PC-9 (cell line): ENCODE measurements around the gene OR1D5. TPM values are rescaled to one million over a fixed set of nuclear protein-coding genes. Genes with fewer than 3 reads are reported as not detected.

ENCODE experiments used
- BruUV-seq: library from RNA; stranded (reverse); fragments of 400-500 nt; replicated peaks from 2 replicates; lab custom pipeline; 2021; lab: Mats Ljungman, UMichigan
- CTCF ChIA-PET: fragments of 300-600 bp; sonication (Branson Sonifier 250); formaldehyde crosslinking; loops from one replicate; lab custom pipeline; 2022; ENCODE audit warnings: antibody characterized with exemption; lab: Charles Lee
- POLR2A ChIA-PET: fragments of 300-600 bp; sonication (Branson Sonifier 250); formaldehyde crosslinking; loops from one replicate; lab custom pipeline; 2022; ENCODE audit warnings: antibody characterized with exemption; ENCODE audit not compliant: unreplicated experiment; lab: Charles Lee
- DNase-seq, 2 experiments: peaks; one replicate each; pipeline versions ENCODE4 v3.0.0 to v3.0.0-alpha.2; 2015 to 2022; ENCODE audit warnings: mixed read lengths in 1 of 2
- H2AFZ ChIP-seq: fragments of 200-600 bp; sonication (generic); 2 replicates; pipeline ENCODE4 v1.8.1; 2017; ENCODE audit warnings: antibody characterized with exemption
- H3F3A ChIP-seq: fragments of 200-600 bp; sonication (generic); 2 replicates; pipeline ENCODE4 v1.8.1; 2017; ENCODE audit warnings: antibody characterized with exemption, mild to moderate bottlenecking, low read depth; ENCODE audit not compliant: insufficient read depth
- H3K27ac ChIP-seq: fragments of 200-600 bp; sonication (generic); 2 replicates; pipeline ENCODE4 v1.6.1; 2016; ENCODE audit warnings: mixed run types
- H3K27me3 ChIP-seq: fragments of 200-600 bp; sonication (generic); 2 replicates; pipeline ENCODE4 v1.6.1; 2016; ENCODE audit warnings: low read depth, mixed run types; ENCODE audit not compliant: insufficient read depth
- H3K36me3 ChIP-seq: fragments of 200-600 bp; sonication (generic); 2 replicates; pipeline ENCODE4 v1.6.1; 2016; ENCODE audit warnings: low read depth, mixed run types
- H3K4me1 ChIP-seq: fragments of 200-600 bp; sonication (generic); replicated peaks from 2 replicates; pipeline ENCODE4 v1.6.1; 2016; ENCODE audit warnings: mixed run types; ENCODE audit not compliant: insufficient read depth
- H3K4me2 ChIP-seq: fragments of 200-600 bp; sonication (generic); 2 replicates; pipeline ENCODE4 v1.6.1; 2017; ENCODE audit warnings: mixed run types
- H3K4me3 ChIP-seq: fragments of 200-600 bp; sonication (generic); 2 replicates; pipeline ENCODE4 v1.6.1; 2016; ENCODE audit warnings: mixed run types
- H3K79me2 ChIP-seq: fragments of 200-600 bp; sonication (generic); 2 replicates; pipeline ENCODE4 v1.6.1; 2017; ENCODE audit warnings: low read depth, mixed run types
- H3K9me2 ChIP-seq: fragments of 200-600 bp; sonication (generic); 2 replicates; pipeline ENCODE4 v1.8.1; 2017; ENCODE audit warnings: mild to moderate bottlenecking; ENCODE audit not compliant: insufficient read depth
- H3K9me3 ChIP-seq: fragments of 200-600 bp; sonication (generic); 2 replicates; pipeline ENCODE4 v1.8.1; 2016; ENCODE audit warnings: low read depth; ENCODE audit not compliant: insufficient read depth
- H4K20me1 ChIP-seq: fragments of 200-600 bp; sonication (generic); 2 replicates; pipeline ENCODE4 v1.8.1; 2017; ENCODE audit not compliant: insufficient read depth
- CTCF ChIP-seq: fragments of 200-600 bp; sonication (generic); conservative IDR thresholded peaks from 2 replicates; pipeline ENCODE4 v1.6.1; 2017; ENCODE audit warnings: mixed run types, antibody characterized with exemption, mild to moderate bottlenecking, moderate library complexity
- EZH2 ChIP-seq: fragments of 200-600 bp; sonication (generic); IDR thresholded peaks from 2 replicates; pipeline ENCODE4 v1.8.0; 2017; ENCODE audit warnings: antibody characterized with exemption, low read depth
- intact Hi-C: fragments of 100-400 bp; cut with micrococcal nuclease; formaldehyde crosslinking; loops from one replicate; pipeline ENCODE4 v1.10.0; 2022; ENCODE audit not compliant: unreplicated experiment
- total RNA-seq: library from RNA; stranded (reverse); gene quantifications from 2 replicates; pipeline ENCODE4 v1.2.3, GENCODE V29; 2021

Gene OR1D5
- total RNA-seq, 1 experiment from 2014 or later: not detected

DNA sequence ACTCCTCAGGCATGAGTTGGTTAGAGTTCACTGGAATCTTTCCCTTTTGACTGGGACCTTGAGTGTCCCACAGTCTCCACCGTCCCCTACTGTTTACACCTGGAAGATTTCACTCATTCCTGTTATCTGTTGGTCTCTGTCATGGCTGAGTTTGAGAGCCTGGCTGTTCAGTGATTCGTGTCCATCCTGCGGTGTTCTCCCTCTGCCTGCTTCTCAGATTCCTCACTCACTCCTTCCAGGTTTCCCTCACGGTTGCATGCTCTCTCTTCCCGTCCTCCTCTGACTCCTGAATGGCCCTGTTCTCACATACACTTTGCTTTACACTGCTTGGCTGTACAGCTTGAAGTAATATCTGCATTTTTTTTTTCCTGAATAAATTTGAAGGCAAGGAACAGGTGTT is 24.5 kb downstream of the OR1D5 start:
- intact Hi-C loops: no loop called here
- no peak for DNase-seq
- Histone ChIP-seq H2AFZ (no peak overlapping the region), H3K27me3 (peaks cover 5% of the 10 kb centered on the region; the same call in 1 of the 2 replicates), H3K9me2 (no peaks in the 10 kb centered on the region), H3K36me3 (no peaks in the 10 kb centered on the region), H3K4me2 (no peak overlapping the region), H3F3A (peaks cover 3% of the 10 kb centered on the region; the same call in 1 of the 2 replicates), H3K4me3 (no peak overlapping the region), H3K79me2 (no peaks in the 10 kb centered on the region), H3K9me3 (peaks cover 3% of the 10 kb centered on the region; the same call in 1 of the 2 replicates), H3K27ac (no peak overlapping the region), H3K4me1 (no peaks in the 10 kb centered on the region), H4K20me1 (no peaks in the 10 kb centered on the region)
- no peak for TF ChIP-seq CTCF
- TF ChIP-seq EZH2: no peak
- BruUV-seq: no TSS peak
- POLR2A ChIA-PET: no interaction called here
- CTCF ChIA-PET: interaction anchor here (0.7 kb wide), 1 partner anchor 611 kb away, joined by 4 read pairs; no protein-coding TSS in a partner anchor

DNA sequence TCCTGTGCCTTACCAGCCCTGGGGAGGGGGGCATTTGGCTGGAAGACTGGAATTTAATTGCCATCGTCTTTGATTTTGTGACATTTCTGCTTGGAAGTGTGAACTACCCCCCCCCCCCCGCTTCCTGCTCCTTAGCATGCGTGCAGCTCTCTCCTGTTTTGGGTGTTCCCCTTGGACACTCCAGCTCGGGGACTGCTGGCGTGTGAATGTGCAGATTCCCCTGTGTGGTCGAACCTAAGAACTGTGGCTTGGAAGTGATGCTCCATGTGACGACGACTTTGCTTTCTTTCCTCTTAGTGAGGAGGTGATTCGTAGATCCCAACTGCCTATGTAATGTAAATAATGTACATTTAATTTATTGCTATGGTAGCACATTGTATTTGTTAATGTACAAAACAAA is 26.1 kb downstream of the OR1D5 start:
- H3K9me2 ChIP-seq: no peaks in the 10 kb centered on the region
- no peaks in the 10 kb centered on the region for H3K4me1 ChIP-seq
- H3K9me3 ChIP-seq: no peaks in the 10 kb centered on the region
- H3K4me3 ChIP-seq: no peak overlapping the region
- no peak overlapping the region for H3K4me2 ChIP-seq
- H3K27ac ChIP-seq: no peak overlapping the region
- POLR2A ChIA-PET: no interaction called here
- no peaks in the 10 kb centered on the region for H3K36me3 ChIP-seq
- no peak overlapping the region for H2AFZ ChIP-seq
- no peak for DNase-seq
- CTCF ChIA-PET: no interaction called here
- peaks cover 5% of the 10 kb centered on the region; the same call in 1 of the 2 replicates for H3K27me3 ChIP-seq
- BruUV-seq: no TSS peak
- no peaks in the 10 kb centered on the region for H3K79me2 ChIP-seq
- no peaks in the 10 kb centered on the region for H4K20me1 ChIP-seq
- intact Hi-C loops: no loop called here
- TF ChIP-seq CTCF: no peak
- TF ChIP-seq EZH2: no peak
- peaks cover 3% of the 10 kb centered on the region; the same call in 1 of the 2 replicates for H3F3A ChIP-seq

GRCh38 chr17:3036800-3037199 is 26.6 kb downstream of the OR1D5 start:
- Histone ChIP-seq H4K20me1 (no peaks in the 10 kb centered on the region), H3K27me3 (peaks cover 5% of the 10 kb centered on the region; the same call in 1 of the 2 replicates)

More at GRCh38 chr17:3036800-3037199, 26.6 kb downstream of the OR1D5 start:
- H3K79me2 ChIP-seq: no peaks in the 10 kb centered on the region
- H3F3A ChIP-seq: peaks cover 3% of the 10 kb centered on the region; the same call in 1 of the 2 replicates
- CTCF ChIA-PET: no interaction called here
- intact Hi-C loops: no loop called here
- no peak for DNase-seq
- POLR2A ChIA-PET: no interaction called here
- TF ChIP-seq CTCF (no peak), EZH2 (no peak)
- H3K4me3 ChIP-seq: no peak overlapping the region
- no peak overlapping the region for H2AFZ ChIP-seq
- H3K4me2 ChIP-seq: no peak overlapping the region
- H3K9me2 ChIP-seq: no peaks in the 10 kb centered on the region
- H3K9me3 ChIP-seq: no peaks in the 10 kb centered on the region
- H3K4me1 ChIP-seq: no peaks in the 10 kb centered on the region
- no peaks in the 10 kb centered on the region for H3K36me3 ChIP-seq
- H3K27ac ChIP-seq: no peak overlapping the region
- BruUV-seq: no TSS peak
